Measurements from ENCODE around the gene NABP2.

The NABP2 gene

DNA sequence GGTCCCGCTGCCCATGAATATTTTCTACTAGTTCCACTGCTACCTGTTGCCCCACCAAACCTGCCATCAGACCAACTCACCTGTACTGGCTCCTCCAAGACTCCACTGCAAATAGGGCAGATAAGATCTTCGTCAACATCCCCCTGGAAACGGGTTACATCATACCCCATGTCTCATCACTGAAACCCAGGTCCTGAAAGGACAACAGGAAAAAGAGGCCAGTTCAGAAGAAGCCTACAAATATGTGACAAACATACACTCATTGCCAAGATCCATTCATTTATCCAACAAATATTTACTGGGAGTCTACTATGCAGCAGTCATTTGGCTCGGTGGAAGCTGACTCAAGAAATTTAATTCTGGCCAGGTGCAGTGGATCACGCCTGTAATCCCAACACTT is 10.3 kb upstream of the NABP2 start:
- no peak for DNase-seq (ENCODE audit: low read depth in 2 of 2)

DNA sequence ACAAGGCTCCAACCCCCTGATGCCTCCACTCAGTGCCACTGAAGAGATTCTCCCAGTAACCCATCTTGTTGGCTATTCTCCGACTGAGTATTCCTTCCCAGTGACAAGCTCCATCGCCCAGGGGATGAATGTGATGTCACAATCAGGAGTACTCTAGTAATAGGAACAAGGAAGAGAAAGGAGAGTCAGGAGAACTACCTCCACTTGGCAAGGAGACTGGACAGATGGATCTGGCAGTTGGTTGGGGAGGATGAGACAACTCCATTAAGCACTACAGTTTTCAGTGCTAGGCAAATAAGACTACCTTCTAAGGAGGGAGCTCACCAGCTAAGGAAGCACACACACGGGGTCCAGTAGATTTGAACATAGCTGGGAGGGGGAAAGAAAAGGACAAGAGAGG is 7.7 kb upstream of the NABP2 start:
- no peak for DNase-seq (ENCODE audit: low read depth in 2 of 2)

- DNase-seq (ENCODE audit: low read depth in 2 of 2): no peak
Observed at GRCh38 chr12:56219840-56220239, 4.3 kb upstream of the NABP2 start.

- DNase-seq (ENCODE audit: low read depth in 2 of 2): no peak
Observed at GRCh38 chr12:56220611-56221231, 3.4 kb upstream of the NABP2 start.

GRCh38 chr12:56221232-56221756 is 2.8 kb upstream of the NABP2 start:
- DNase-seq (ENCODE audit: low read depth in 2 of 2): no peak

- peak; percentile 79 to 84 for DNase-seq (ENCODE audit: low read depth in 2 of 2)
Observed at GRCh38 chr12:56221757-56222530, 2.2 kb upstream of the NABP2 start, which contains the start of gene RNF41. Gene RNF41, minus strand, starts transcription at chr12:56221922. Its CDS starts 7,875 bp downstream, at chr12:56214047.

GRCh38 chr12:56222531-56222895 is 1.6 kb upstream of the NABP2 start:
- no peak for DNase-seq (ENCODE audit: low read depth in 2 of 2)

- DNase-seq (ENCODE audit: low read depth in 2 of 2): no peak
Observed at GRCh38 chr12:56223571-56224101, 506 bp upstream of the NABP2 start.

DNA sequence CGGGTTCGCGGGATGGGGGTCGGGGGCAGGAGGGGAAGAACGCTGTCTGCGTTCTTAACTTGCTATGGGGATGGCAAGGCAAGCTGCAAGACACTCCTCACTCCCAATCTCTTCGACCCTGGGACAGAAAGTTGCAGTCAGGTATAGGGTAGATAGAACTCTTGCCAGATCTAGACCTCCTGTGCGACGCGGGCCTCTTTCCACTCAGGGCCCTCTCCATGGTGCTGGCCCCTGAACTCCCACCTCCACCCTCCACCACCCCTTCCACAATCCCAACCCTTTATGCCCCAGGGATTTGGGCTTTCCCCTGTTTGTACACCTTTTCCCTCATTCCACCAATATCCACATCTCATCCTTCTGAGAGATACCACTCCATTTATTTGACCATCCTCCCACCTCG is 812 bp downstream of the NABP2 start:
- DNase-seq (ENCODE audit: low read depth in 2 of 2): no peak

- no peak for DNase-seq (ENCODE audit: low read depth in 2 of 2)
Observed at GRCh38 chr12:56229082-56229481, 4.9 kb downstream of the NABP2 start.

DNA sequence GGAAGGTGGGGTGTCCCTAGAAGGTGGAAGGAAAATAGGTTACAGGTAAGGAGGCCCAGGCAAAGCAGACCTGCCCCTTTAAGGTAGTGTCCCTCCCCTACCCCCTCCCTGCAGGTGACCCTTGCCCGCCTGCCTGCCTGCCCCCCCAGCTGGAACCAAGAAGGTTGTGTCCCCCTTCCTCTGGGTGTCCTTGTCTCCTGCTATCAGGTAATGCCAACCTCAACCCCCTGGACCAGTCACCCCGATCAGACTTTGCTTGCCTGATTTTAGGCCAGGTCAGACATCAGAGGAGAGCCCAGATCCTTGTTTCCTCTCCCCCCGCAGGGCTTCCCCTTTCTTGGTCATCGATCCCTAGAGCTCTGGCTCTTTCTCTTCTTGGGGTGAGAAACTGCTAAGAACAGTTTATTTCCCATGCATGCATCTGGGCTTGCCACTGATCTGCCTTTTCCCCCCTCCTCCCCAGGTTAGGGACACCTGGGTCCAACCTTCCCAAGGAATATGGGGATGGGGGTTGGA is 5.8 kb downstream of the NABP2 start, which contains the start of gene SLC39A5:
Gene SLC39A5 (plus strand): TSS at position 136 of the 516 bp plus-strand sequence. CDS start 1,224 bp downstream, outside the sequence.
- no peak for DNase-seq (ENCODE audit: low read depth in 2 of 2)

- no peak for DNase-seq (ENCODE audit: low read depth in 2 of 2)
Observed at GRCh38 chr12:56230432-56231183, 6.5 kb downstream of the NABP2 start.

- DNase-seq (ENCODE audit: low read depth in 2 of 2): no peak
Observed at GRCh38 chr12:56231184-56231582, 7.0 kb downstream of the NABP2 start.

- DNase-seq (ENCODE audit: low read depth in 2 of 2): no peak
Observed at GRCh38 chr12:56234746-56235436, 10.7 kb downstream of the NABP2 start.

DNA sequence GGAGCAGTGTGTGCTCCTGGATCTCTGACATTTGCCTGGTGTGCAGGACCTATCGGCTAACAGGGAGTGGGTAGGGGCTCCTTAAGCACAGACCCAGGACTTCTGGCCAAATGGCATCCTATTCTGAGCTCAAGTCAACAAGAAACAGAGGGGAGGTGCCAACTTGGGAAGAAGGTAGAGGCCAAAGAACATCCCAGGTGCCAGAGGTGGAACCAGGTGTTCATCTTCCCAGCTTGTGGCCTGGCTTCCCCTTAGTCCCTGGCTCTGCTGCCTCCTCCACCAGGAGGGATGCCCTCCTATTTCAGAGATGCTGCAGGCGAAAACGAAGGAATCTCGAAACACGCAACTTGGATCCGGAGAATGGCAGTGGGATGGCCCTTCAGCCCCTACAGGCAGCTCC is 11.9 kb downstream of the NABP2 start:
- no peak for DNase-seq (ENCODE audit: low read depth in 2 of 2)

DNA sequence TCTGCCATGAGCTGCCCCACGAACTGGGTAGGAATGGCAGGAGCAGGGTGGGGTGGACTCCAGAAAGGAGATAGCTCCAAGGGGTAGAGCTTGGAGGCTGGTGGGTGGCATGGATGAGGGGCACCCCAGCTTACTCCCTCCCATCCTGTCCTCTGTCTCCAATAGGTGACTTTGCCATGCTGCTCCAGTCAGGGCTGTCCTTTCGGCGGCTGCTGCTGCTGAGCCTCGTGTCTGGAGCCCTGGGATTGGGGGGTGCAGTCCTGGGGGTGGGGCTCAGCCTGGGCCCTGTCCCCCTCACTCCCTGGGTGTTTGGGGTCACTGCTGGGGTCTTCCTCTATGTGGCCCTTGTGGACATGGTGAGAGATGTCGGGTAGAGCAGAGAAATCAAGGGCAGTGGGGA is 12.8 kb downstream of the NABP2 start:
- DNase-seq (ENCODE audit: low read depth in 2 of 2): no peak

GRCh38 chr12:56237552-56237951 is 13.4 kb downstream of the NABP2 start:
- DNase-seq (ENCODE audit: low read depth in 2 of 2): no peak

DNA sequence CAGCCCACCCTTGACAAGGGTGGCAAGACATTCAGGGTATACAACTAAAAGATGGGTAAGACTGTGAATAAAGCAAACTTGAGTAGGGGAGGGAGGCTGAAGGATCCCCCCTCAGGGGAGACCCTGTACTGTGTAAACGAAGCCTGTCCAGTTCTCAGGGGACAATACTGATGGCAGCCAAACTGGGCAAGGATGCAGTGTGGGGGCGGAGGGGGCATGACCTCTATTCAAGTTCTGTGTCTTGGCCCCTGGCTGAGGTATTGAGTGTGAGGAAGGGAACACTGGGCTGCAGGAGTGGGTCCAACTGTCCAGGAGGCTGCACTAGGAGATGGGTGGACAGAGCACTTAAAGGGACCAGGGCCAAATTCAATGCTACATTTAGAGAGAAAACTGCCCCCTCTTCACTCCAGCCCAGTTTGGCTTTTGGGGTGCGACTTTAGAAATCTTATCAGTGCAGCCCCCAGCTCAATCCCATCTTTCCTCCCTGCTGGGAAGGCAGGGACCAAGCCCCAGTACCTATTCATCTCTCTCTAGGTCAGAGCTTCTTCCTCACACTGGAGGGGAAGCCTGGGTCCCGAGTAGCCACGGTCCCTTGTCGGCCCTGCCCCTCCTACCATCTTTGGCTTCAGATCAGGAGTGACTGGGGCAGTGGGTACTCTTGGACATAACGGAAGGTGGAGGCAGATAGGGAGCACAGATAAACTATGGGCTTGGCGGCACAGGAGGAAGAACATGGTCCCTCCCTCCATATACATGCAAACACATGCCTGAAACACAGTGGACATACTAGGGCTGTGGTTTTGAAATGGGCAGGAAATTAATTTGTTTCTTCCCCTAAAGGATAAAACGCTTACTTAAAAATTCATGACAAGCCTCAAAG is 17.5 kb downstream of the NABP2 start:
- DNase-seq (ENCODE audit: low read depth in 2 of 2): no peak

- no peak for DNase-seq (ENCODE audit: low read depth in 2 of 2)
Observed at GRCh38 chr12:56242986-56243385, 18.8 kb downstream of the NABP2 start.

GRCh38 chr12:56243731-56244181 is 19.6 kb downstream of the NABP2 start:
- DNase-seq (ENCODE audit: low read depth in 2 of 2): no peak

All from stimulated activated CD4-positive, alpha-beta T cell treated with anti-CD3 and anti-CD28 coated beads, Interleukin-1b, Interleukin-23, amount 100 ng/mL, for 1 hour (primary cell).